HepG2 (cell line): ENCODE measurements around the gene CST2.
"Not testable (repeated sequence)": the region's sequence is repeated elsewhere in the genome, so short reads cannot be mapped to it uniquely, and the experiment has no call there.

Source experiments
- CTCF ChIP-seq: sonication (generic); formaldehyde crosslinking; IDR thresholded peaks from 2 replicates; pipeline ENCODE4 v1.5.0; 2020; ENCODE audit warnings: mild to moderate bottlenecking, missing genetic modification reagents, moderate library complexity
- EP300 ChIP-seq, 3 experiments: sonication (generic) in 1 of 3; formaldehyde crosslinking in 1 of 3; IDR thresholded peaks; 2 replicates each; pipeline versions ENCODE4 v1.5.1 to v1.6.1; 2011 to 2020; ENCODE audit warnings: low read depth in 2 of 3, low read length in 2 of 3, borderline replicate concordance in 1 of 3, improper control_type of control experiment in 1 of 3, mild to moderate bottlenecking in 1 of 3, missing genetic modification reagents in 1 of 3, moderate library complexity in 1 of 3
- NFE2L1 ChIP-seq: sonication (generic); formaldehyde crosslinking; IDR thresholded peaks from 2 replicates; pipeline ENCODE4 v1.4.0; 2020; ENCODE audit warnings: missing genetic modification reagents, mild to moderate bottlenecking, borderline replicate concordance
- POLR2AphosphoS5 ChIP-seq: IDR thresholded peaks from 2 replicates; pipeline ENCODE4 v1.6.1; 2012; ENCODE audit warnings: low read depth, low read length
- SMAD3 ChIP-seq: sonication (generic); formaldehyde crosslinking; IDR thresholded peaks from 2 replicates; pipeline ENCODE4 v1.4.0; 2020; ENCODE audit warnings: missing genetic modification reagents
- ZSCAN29 ChIP-seq: sonication (generic); formaldehyde crosslinking; conservative IDR thresholded peaks from 2 replicates; pipeline ENCODE4 v1.4.0; 2020; ENCODE audit warnings: mild to moderate bottlenecking, missing genetic modification reagents

GRCh38 chr20:23860771-23861170 lies 34.2 kb upstream of the CST2 start:
- TF ChIP-seq CTCF; NFE2L1; EP300 (IDR thresholded peaks at IDR 0.05; ENCODE audit: low read depth in 2 of 2, low read length in 2 of 2); EP300 (CRISPR knock-in tag; IDR thresholded peaks at IDR 0.05; ENCODE audit: borderline replicate concordance); ZSCAN29 (CRISPR knock-in tag); POLR2AphosphoS5; SMAD3 (CRISPR knock-in tag): not testable (repeated sequence)
